ENCODE results near the gene CNST.
"Not testable (repeated sequence)": the region's sequence is repeated elsewhere in the genome, so short reads cannot be mapped to it uniquely, and the experiment has no call there.

CNST gene

GRCh38 chr1:246711548-246712003 lies 145.3 kb downstream of the CNST start:
- no peak for DNase-seq (ENCODE audit: low spot score)

- not testable (repeated sequence) for DNase-seq (ENCODE audit: low spot score)
Measured at GRCh38 chr1:246712428-246712827, 146.2 kb downstream of the CNST start.
